OCI-LY1 (cell line): ENCODE measurements around the gene PIM3.

ENCODE experiments used
- H2AFZ ChIP-seq: fragments of 200-600 bp; sonication (generic), shearing (Covaris generic); 2 replicates; pipeline ENCODE4 v1.6.0; 2014; ENCODE audit warnings: antibody characterized with exemption, mild to moderate bottlenecking, low read length
- H3F3A ChIP-seq: fragments of 200-600 bp; sonication (generic), shearing (Covaris generic); 2 replicates; pipeline ENCODE4 v1.6.0; 2014; ENCODE audit warnings: mild to moderate bottlenecking, antibody characterized with exemption, low read length, moderate library complexity; ENCODE audit not compliant: insufficient read depth
- H3K27ac ChIP-seq: fragments of 200-600 bp; sonication (generic); 2 replicates; pipeline ENCODE4 v1.5.1; 2014; ENCODE audit warnings: low read length, mixed run types, mild to moderate bottlenecking, low read depth; ENCODE audit not compliant: poor library complexity, severe bottlenecking
- H3K27me3 ChIP-seq: fragments of 200-600 bp; sonication (generic); 2 replicates; pipeline ENCODE4 v1.6.0; 2014; ENCODE audit warnings: antibody characterized with exemption, mild to moderate bottlenecking, low read length, moderate library complexity; ENCODE audit not compliant: insufficient read depth
- H3K36me3 ChIP-seq: fragments of 200-600 bp; sonication (generic); 2 replicates; pipeline ENCODE4 v1.6.1; 2014; ENCODE audit warnings: mild to moderate bottlenecking, antibody characterized with exemption, low read length, moderate library complexity, mixed read lengths; ENCODE audit not compliant: insufficient read depth
- H3K4me1 ChIP-seq: fragments of 200-600 bp; sonication (generic); 2 replicates; pipeline ENCODE4 v1.5.1; 2014; ENCODE audit warnings: mild to moderate bottlenecking, low read length, moderate library complexity; ENCODE audit not compliant: insufficient read depth, severe bottlenecking
- H3K4me2 ChIP-seq: fragments of 200-600 bp; sonication (generic), shearing (Covaris generic); 2 replicates; pipeline ENCODE4 v1.6.1; 2014; ENCODE audit warnings: low read length
- H3K4me3 ChIP-seq: fragments of 200-600 bp; sonication (generic); 2 replicates; pipeline ENCODE4 v1.5.1; 2014; ENCODE audit warnings: low read length, low read depth, mild to moderate bottlenecking, mixed read lengths; ENCODE audit not compliant: poor library complexity, severe bottlenecking
- H3K79me2 ChIP-seq: fragments of 200-600 bp; shearing (Covaris generic); 2 replicates; pipeline ENCODE4 v1.6.1; 2016; ENCODE audit warnings: mixed run types, low read length, mixed read lengths; ENCODE audit not compliant: insufficient read depth
- H3K9ac ChIP-seq: fragments of 200-600 bp; sonication (generic), shearing (Covaris generic); 2 replicates; pipeline ENCODE4 v1.6.1; 2014; ENCODE audit warnings: mild to moderate bottlenecking, low read length, mixed read lengths
- H3K9me2 ChIP-seq: fragments of 200-600 bp; sonication (generic), shearing (Covaris generic); 2 replicates; pipeline ENCODE4 v1.6.1; 2014; ENCODE audit warnings: low read depth, mild to moderate bottlenecking, low read length, mixed read lengths
- H3K9me3 ChIP-seq: fragments of 200-600 bp; shearing (Covaris generic); 2 replicates; pipeline ENCODE4 v1.6.1; 2014; ENCODE audit warnings: low read length, mixed read lengths
- H4K20me1 ChIP-seq: fragments of 200-600 bp; sonication (generic), shearing (Covaris generic); 2 replicates; pipeline ENCODE4 v1.6.0; 2016; ENCODE audit warnings: mild to moderate bottlenecking, low read length; ENCODE audit not compliant: insufficient read depth
- EZH2 ChIP-seq: fragments of 200-600 bp; sonication (generic), shearing (Covaris generic); IDR thresholded peaks from 2 replicates; pipeline ENCODE4 v1.8.0; 2017; ENCODE audit warnings: borderline replicate concordance, mixed run types, mild to moderate bottlenecking, antibody characterized with exemption, low read length, moderate library complexity, mixed read lengths
- TF ChIP-seq, protein P1 (sequence below): fragments of 200-600 bp; sonication (generic), shearing (Covaris generic); IDR thresholded peaks from 2 replicates; pipeline ENCODE4 v1.5.1; 2017; ENCODE audit warnings: mild to moderate bottlenecking, antibody characterized with exemption, low read length, moderate library complexity, mixed read lengths

The PIM3 gene

DNA sequence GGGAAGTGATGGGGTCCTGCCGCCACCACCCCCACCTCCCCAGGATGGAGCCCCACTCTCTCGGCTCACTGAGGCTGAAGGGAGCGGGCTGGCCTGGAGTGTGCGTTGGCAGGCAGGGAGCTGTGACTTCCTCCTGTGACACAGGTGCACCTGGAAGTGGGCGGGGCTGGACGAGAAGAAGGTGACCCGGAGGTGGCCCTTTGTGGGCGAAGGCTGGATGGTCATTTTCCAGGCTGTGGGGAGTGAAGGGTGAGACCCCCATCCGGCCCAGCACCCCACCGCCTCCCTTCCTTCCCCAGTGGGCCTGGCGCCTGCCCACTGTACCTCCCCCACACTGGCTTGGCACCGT, 36.7 kb downstream of the PIM3 start:
- H4K20me1 ChIP-seq, result no peaks in the 10 kb centered on the region
- H3F3A ChIP-seq, result no peaks in the 10 kb centered on the region
- no peaks in the 10 kb centered on the region for H3K9me3 ChIP-seq
- H3K4me1 ChIP-seq, result no peaks in the 10 kb centered on the region
- H2AFZ ChIP-seq, result no peak overlapping the region
- TF ChIP-seq, protein P1, sequence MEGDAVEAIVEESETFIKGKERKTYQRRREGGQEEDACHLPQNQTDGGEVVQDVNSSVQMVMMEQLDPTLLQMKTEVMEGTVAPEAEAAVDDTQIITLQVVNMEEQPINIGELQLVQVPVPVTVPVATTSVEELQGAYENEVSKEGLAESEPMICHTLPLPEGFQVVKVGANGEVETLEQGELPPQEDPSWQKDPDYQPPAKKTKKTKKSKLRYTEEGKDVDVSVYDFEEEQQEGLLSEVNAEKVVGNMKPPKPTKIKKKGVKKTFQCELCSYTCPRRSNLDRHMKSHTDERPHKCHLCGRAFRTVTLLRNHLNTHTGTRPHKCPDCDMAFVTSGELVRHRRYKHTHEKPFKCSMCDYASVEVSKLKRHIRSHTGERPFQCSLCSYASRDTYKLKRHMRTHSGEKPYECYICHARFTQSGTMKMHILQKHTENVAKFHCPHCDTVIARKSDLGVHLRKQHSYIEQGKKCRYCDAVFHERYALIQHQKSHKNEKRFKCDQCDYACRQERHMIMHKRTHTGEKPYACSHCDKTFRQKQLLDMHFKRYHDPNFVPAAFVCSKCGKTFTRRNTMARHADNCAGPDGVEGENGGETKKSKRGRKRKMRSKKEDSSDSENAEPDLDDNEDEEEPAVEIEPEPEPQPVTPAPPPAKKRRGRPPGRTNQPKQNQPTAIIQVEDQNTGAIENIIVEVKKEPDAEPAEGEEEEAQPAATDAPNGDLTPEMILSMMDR, result no peak
- no peak for TF ChIP-seq EZH2
- no peaks in the 10 kb centered on the region for H3K79me2 ChIP-seq
- H3K4me2 ChIP-seq, result no peak overlapping the region
- H3K36me3 ChIP-seq, result no peaks in the 10 kb centered on the region
- no peak overlapping the region for H3K4me3 ChIP-seq
- H3K27ac ChIP-seq, result no peak overlapping the region
- H3K9me2 ChIP-seq, result no peaks in the 10 kb centered on the region
- no peaks in the 10 kb centered on the region for H3K27me3 ChIP-seq
- H3K9ac ChIP-seq, result no peak overlapping the region

DNA sequence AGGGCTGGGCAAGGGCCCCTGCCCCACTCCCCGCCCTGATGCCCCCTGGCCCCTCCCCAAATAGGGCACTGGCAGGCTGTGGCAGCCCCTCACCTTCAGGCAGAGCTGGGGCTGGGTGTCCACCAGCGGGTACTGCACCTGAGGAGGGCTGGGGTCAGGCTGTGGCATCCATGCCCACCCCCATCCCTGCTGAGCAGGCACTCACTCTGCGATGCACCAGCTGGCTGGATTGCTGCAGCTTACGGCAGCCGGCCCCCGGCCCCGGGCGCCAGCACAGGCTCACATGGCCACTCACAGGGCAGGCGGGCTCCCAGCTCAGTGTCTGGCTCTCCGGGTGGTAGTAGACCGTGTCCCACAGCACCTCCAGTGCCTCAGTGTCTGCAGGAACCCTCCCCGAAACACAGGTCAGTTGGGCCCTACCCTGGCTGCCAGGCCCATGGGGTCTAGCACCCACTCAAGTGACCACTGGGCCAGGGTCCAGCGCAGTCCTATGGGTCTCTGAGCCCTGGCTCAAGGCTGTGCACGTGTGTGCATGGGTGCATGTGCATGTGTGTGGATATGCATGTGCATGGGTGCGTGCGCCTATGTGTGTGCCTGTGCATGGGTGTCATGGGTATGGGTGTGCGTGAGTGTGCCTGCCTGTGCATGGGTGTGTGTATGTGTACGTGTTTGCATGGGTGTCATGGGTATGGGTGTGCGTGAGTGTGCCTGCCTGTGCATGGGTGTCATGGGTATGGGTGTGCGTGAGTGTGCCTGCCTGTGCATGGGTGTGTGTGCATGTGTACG, 37.6 kb downstream of the PIM3 start:
- Histone ChIP-seq H4K20me1 (no peaks in the 10 kb centered on the region), H3K36me3 (no peaks in the 10 kb centered on the region), H3K4me1 (no peaks in the 10 kb centered on the region), H3K9ac (no peak overlapping the region), H3K79me2 (no peaks in the 10 kb centered on the region), H2AFZ (no peak overlapping the region), H3K4me3 (no peak overlapping the region), H3K9me3 (no peaks in the 10 kb centered on the region), H3K9me2 (no peaks in the 10 kb centered on the region), H3K27me3 (no peaks in the 10 kb centered on the region), H3K27ac (no peak overlapping the region), H3K4me2 (no peak overlapping the region), H3F3A (no peaks in the 10 kb centered on the region)
- no peak for TF ChIP-seq EZH2
- TF ChIP-seq, protein P1, result no peak

DNA sequence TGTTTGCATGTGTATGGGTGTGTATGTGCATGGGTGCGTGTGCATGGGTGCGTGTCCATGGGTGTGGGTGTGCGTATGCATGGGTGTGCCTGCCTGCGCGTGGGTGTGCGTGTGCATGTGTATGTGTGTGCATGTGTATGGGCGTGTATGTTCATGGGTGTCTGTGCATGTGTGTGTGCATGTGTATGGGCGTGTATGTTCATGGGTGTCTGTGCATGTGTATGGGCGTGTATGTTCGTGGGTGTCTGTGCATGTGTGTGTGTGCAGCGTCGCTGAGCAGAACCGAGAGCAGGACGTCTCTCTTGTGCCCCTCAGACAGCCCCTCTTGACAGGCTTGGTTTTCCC, 38.1 kb downstream of the PIM3 start:
- H3K27ac ChIP-seq, result no peak overlapping the region
- no peaks in the 10 kb centered on the region for H3F3A ChIP-seq
- no peaks in the 10 kb centered on the region for H3K79me2 ChIP-seq
- no peaks in the 10 kb centered on the region for H3K9me2 ChIP-seq
- H3K4me3 ChIP-seq, result no peak overlapping the region
- H3K36me3 ChIP-seq, result no peaks in the 10 kb centered on the region
- no peaks in the 10 kb centered on the region for H3K4me1 ChIP-seq
- no peak overlapping the region for H2AFZ ChIP-seq
- no peak overlapping the region for H3K4me2 ChIP-seq
- TF ChIP-seq, protein P1, result no peak
- no peak for TF ChIP-seq EZH2
- no peak overlapping the region for H3K9ac ChIP-seq
- H3K27me3 ChIP-seq, result no peaks in the 10 kb centered on the region
- H3K9me3 ChIP-seq, result no peaks in the 10 kb centered on the region
- H4K20me1 ChIP-seq, result no peaks in the 10 kb centered on the region
